PFSK-1 (cell line): Measurements from ENCODE around the gene GBF1.

Experiments
- FOXP2 ChIP-seq: optimal IDR thresholded peaks from 2 replicates; pipeline ENCODE3; 2011; ENCODE audit warnings: borderline replicate concordance, control low read depth, inconsistent platforms; ENCODE audit not compliant: insufficient read depth; ENCODE audit errors: extremely low read length, extremely low read depth
- POLR2AphosphoS5 ChIP-seq: IDR thresholded peaks from 2 replicates; pipeline ENCODE4 v1.6.1; 2012; ENCODE audit warnings: low read depth, mild to moderate bottlenecking, control low read depth, low read length, moderate library complexity
- REST ChIP-seq, 2 experiments: IDR thresholded peaks; 2 replicates each; pipeline versions ENCODE4 v1.6.1 to v1.8.0; 2011 to 2012; ENCODE audit warnings: low read depth in 2 of 2, low read length in 2 of 2, control low read depth in 1 of 2, inconsistent platforms in 1 of 2, mild to moderate bottlenecking in 1 of 2, moderate library complexity in 1 of 2; ENCODE audit not compliant: insufficient read depth in 1 of 2
- SIN3A ChIP-seq: IDR thresholded peaks from 2 replicates; pipeline ENCODE4 v1.6.1; 2012; ENCODE audit warnings: mild to moderate bottlenecking, low read length, moderate library complexity, borderline replicate concordance; ENCODE audit not compliant: insufficient read depth
- TAF1 ChIP-seq: IDR thresholded peaks from 2 replicates; pipeline ENCODE4 v1.6.1; 2012; ENCODE audit warnings: low read length, control low read depth, borderline replicate concordance; ENCODE audit not compliant: insufficient read depth

GRCh38 chr10:102284531-102284930, 39.2 kb downstream of the GBF1 start:
- TF ChIP-seq POLR2AphosphoS5 (no peak), REST (IDR thresholded peaks at IDR 0.05; ENCODE audit: insufficient read depth in 1 of 2, low read depth in 2 of 2, low read length in 2 of 2) (no peak), TAF1 (no peak), SIN3A (no peak), FOXP2 (no peak)
